GM12878 (cell line): ENCODE results near the gene SLC2A14. TPM values are rescaled to one million over a fixed set of nuclear protein-coding genes. Genes with fewer than 3 reads are reported as not detected.
"Not testable (repeated sequence)": the region's sequence is repeated elsewhere in the genome, so short reads cannot be mapped to it uniquely, and the experiment has no call there.

Experiments used
- ATAC-seq: fragments of 200-7000 bp; cut with Tn5 transposase; 3 replicates; pipeline ENCODE4 v1.9.1; 2020; ENCODE audit warnings: mild to moderate bottlenecking, moderate library complexity
- BruUV-seq: library from RNA; stranded (reverse); fragments of 400-500 nt; replicated peaks from 2 replicates; lab custom pipeline; 2021; lab: Mats Ljungman, UMichigan
- CTCF ChIA-PET: fragments of 300-600 bp; sonication (Branson Sonifier 250); formaldehyde crosslinking; extraction: SDS; loops from one replicate; lab custom pipeline; 2021; ENCODE audit warnings: inconsistent platforms; lab: Yijun Ruan, JAX
- POLR2A ChIA-PET: fragments of 350-600 bp; formaldehyde crosslinking; extraction: SDS; loops from one replicate; lab custom pipeline; 2021; ENCODE audit warnings: inconsistent platforms; lab: Charles Lee
- RAD21 ChIA-PET: fragments of 300-600 bp; sonication (Branson Sonifier 250); formaldehyde crosslinking; loops from one replicate; lab custom pipeline; 2023; ENCODE audit warnings: antibody characterized with exemption; ENCODE audit not compliant: unreplicated experiment; lab: Charles Lee
- SMC1A ChIA-PET: fragments of 300-600 bp; sonication (Branson Sonifier 250); formaldehyde crosslinking; loops from one replicate; lab custom pipeline; 2023; ENCODE audit not compliant: unreplicated experiment, uncharacterized antibody; lab: Charles Lee
- DNase-seq: peaks from one replicate; pipeline ENCODE4 v3.0.0-alpha.2; 2011; ENCODE audit warnings: low read depth, low spot score
- FAIRE-seq: peaks from 3 replicates; lab custom pipeline; 2011; peaks lifted over from hg19 to GRCh38; lab: Jason Lieb, UNC
- H2AFZ ChIP-seq: 2 replicates; pipeline ENCODE4 v1.6.0; 2011; ENCODE audit warnings: low read depth, low read length, control low read depth; ENCODE audit not compliant: control insufficient read depth
- H3K27ac ChIP-seq: 2 replicates; pipeline ENCODE4 v1.5.1; 2011; ENCODE audit warnings: control low read depth; ENCODE audit not compliant: control insufficient read depth, insufficient read depth
- H3K27me3 ChIP-seq, 2 experiments: replicated peaks in 1 of 2; 2 replicates each; pipeline versions ENCODE4 v1.6.0 to v1.6.1; 2011; ENCODE audit warnings: low read length in 1 of 2; ENCODE audit not compliant: control insufficient read depth in 2 of 2, insufficient read depth in 2 of 2
- H3K36me3 ChIP-seq, 2 experiments: 2 replicates each; pipeline ENCODE4 v1.5.1; 2011; ENCODE audit warnings: low read length in 1 of 2; ENCODE audit not compliant: control insufficient read depth in 2 of 2, insufficient read depth in 2 of 2
- H3K4me1 ChIP-seq: 2 replicates; pipeline ENCODE4 v1.6.1; 2011; ENCODE audit warnings: mild to moderate bottlenecking, low read length, moderate library complexity, mixed read lengths; ENCODE audit not compliant: control insufficient read depth, insufficient read depth
- H3K4me2 ChIP-seq: 2 replicates; pipeline ENCODE4 v1.6.0; 2011; ENCODE audit warnings: control low read depth; ENCODE audit not compliant: control insufficient read depth, insufficient read depth
- H3K4me3 ChIP-seq: fragments of 200-600 bp; sonication (generic); 2 replicates; pipeline ENCODE4 v1.5.1; 2016
- H3K79me2 ChIP-seq: 2 replicates; pipeline ENCODE4 v1.6.0; 2011; ENCODE audit warnings: low read length; ENCODE audit not compliant: control insufficient read depth, insufficient read depth
- H3K9ac ChIP-seq: 2 replicates; pipeline ENCODE4 v1.8.0; 2011; ENCODE audit warnings: low read length, control low read depth, mixed read lengths; ENCODE audit not compliant: control insufficient read depth, insufficient read depth
- H3K9me3 ChIP-seq: replicated peaks from 3 replicates; pipeline ENCODE4 v1.5.1; 2011; ENCODE audit warnings: mild to moderate bottlenecking, low read length; ENCODE audit not compliant: control insufficient read depth, insufficient read depth
- H4K20me1 ChIP-seq: 2 replicates; pipeline ENCODE4 v1.6.0; 2011; ENCODE audit not compliant: control insufficient read depth, insufficient read depth
- CTCF ChIP-seq, 3 experiments: IDR thresholded peaks in 2 of 3; conservative IDR thresholded peaks in 1 of 3; 2 replicates each; pipeline ENCODE4 v1.5.1; 2011; ENCODE audit warnings: low read depth in 3 of 3, low read length in 3 of 3, mild to moderate bottlenecking in 3 of 3, control low read depth in 2 of 3, moderate library complexity in 2 of 3, inconsistent platforms in 1 of 3, mixed read lengths in 1 of 3; ENCODE audit not compliant: control insufficient read depth in 2 of 3, insufficient read depth in 1 of 3; ENCODE audit errors: extremely low read depth in 1 of 3
- MLLT1 ChIP-seq: fragments of 450-650 bp; IDR thresholded peaks from 2 replicates; pipeline ENCODE4 v1.6.1; 2016; ENCODE audit warnings: mild to moderate bottlenecking
- SPI1 ChIP-seq: IDR thresholded peaks from 2 replicates; pipeline ENCODE4 v1.6.1; 2011; ENCODE audit warnings: low read depth, mild to moderate bottlenecking, low read length, moderate library complexity, borderline replicate concordance; ENCODE audit not compliant: insufficient read depth
- WGBS: methylation state at CpG from one replicate; pipeline ENCODE4 v1.1.6; 2016; ENCODE audit warnings: low lambda C conversion rate; ENCODE audit not compliant: insufficient replicate concordance, insufficient coverage; ENCODE audit errors: missing lambda C conversion rate; 5-methylcytosine and 5-hydroxymethylcytosine counted together
- in situ Hi-C: fragments of 300-500 bp; cut with MboI; formaldehyde crosslinking; loops from 9 replicates; pipeline ENCODE4 v1.14.3; 2018; ENCODE audit warnings: mixed read lengths
- intact Hi-C: fragments of 100-400 bp; cut with micrococcal nuclease; formaldehyde crosslinking; loops from one replicate; pipeline ENCODE4 v1.14.2; 2022; ENCODE audit not compliant: unreplicated experiment
- polyA plus RNA-seq, 11 experiments: library from polyadenylated mRNA; depleted of rRNA in 4 of 11; unstranded in 6 of 11; stranded (reverse) in 5 of 11; fragments of >200 nt; fragmentation: Nextera tagmentation in 4 of 11; fragmentation: Illumina TruSeq in 1 of 11; extraction: Ambion mirVana in 4 of 11; extraction: Trizol in 1 of 11; gene quantifications; 1 replicate in 1 of 11; 2 replicates in 10 of 11; pipeline versions ENCODE4 v1.2.1 to v1.2.3, GENCODE V29; 2011 to 2016; ENCODE audit warnings: inconsistent platforms in 2 of 11, missing spikeins in 2 of 11, low read depth in 1 of 11
- total RNA-seq, 4 experiments: library from RNA; depleted of rRNA in 3 of 4; stranded (reverse); fragments of >200 nt in 3 of 4; fragmentation: Illumina TruSeq in 1 of 4; extraction: Trizol in 1 of 4; gene quantifications; 2 replicates each; pipeline versions ENCODE4 v1.2.1 to v1.2.3, GENCODE V29; 2013 to 2021

SLC2A14 gene
- total and polyA plus RNA-seq, 10 of the 15 experiments (the other 5 are each of a cell fraction or from before 2014, with no cell fraction given), result 0.05 to 0.69 (median 0.19) TPM; not detected in 1

DNA sequence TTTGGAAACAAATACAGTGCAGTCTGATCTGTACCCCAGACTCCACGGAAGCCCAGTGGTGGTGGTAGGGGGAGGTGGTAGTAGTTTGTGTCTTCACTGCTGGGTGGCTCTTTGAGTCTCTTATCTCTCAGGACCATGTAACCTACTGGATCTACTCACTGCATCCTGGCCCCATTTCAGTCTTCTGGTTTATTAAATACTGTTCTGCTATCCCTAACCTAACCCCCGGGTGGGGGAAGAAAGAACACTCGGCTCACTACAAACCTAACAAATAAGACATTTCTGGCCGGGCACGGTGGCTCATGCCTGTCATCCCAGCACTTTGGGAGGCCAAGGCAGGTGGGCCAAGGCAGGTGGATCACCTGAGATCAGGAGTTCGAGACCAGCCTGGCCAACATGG lies 39.5 kb downstream of the SLC2A14 start:
- SMC1A ChIA-PET, result interaction anchor here (0.9 to 1.6 kb wide), 2 partner anchors 100 to 157 kb away, joined by 3 to 4 read pairs; no protein-coding TSS in a partner anchor
- H3K27me3 ChIP-seq, H3K9ac ChIP-seq, ATAC-seq, DNase-seq, RAD21 ChIA-PET, BruUV-seq, POLR2A ChIA-PET, H3K79me2 ChIP-seq, H3K36me3 ChIP-seq, in situ Hi-C loops, H3K4me3 ChIP-seq, intact Hi-C loops, H4K20me1 ChIP-seq, H3K27ac ChIP-seq, H3K4me1 ChIP-seq, H3K9me3 ChIP-seq, FAIRE-seq, H2AFZ ChIP-seq, H3K4me2 ChIP-seq: not testable (repeated sequence)
- CTCF ChIA-PET, result interaction anchor here (2.0 kb wide), 1 partner anchor 26 kb away, joined by 4 read pairs; no protein-coding TSS in a partner anchor
- WGBS, result 46% methylated on average over 6 of the region's 6 CpGs

GRCh38 chr12:7832059-7832696 lies 40.5 kb downstream of the SLC2A14 start:
- ATAC-seq (peak; percentile 91), DNase-seq (no peak), FAIRE-seq (no peak)
- intact Hi-C loops (no loop called here), in situ Hi-C loops (no loop called here)
- CTCF ChIA-PET, result interaction anchor here (0.9 to 1.7 kb wide), 2 partner anchors 101 to 246 kb away, joined by 3 to 10 read pairs; no protein-coding TSS in a partner anchor
- Histone ChIP-seq H3K79me2 (no peaks in the 10 kb centered on the region), H4K20me1 (no peaks in the 10 kb centered on the region), H3K27ac (no peak overlapping the region), H3K4me1 (no peaks in the 10 kb centered on the region), H3K36me3 (no peaks in the 10 kb centered on the region), H3K9ac (no peak overlapping the region), H3K27me3 (no peaks in the 10 kb centered on the region), H3K4me3 (no peak overlapping the region), H2AFZ (no peak overlapping the region), H3K9me3 (no peaks in the 10 kb centered on the region), H3K4me2 (no peak overlapping the region)
- BruUV-seq, result no TSS peak
- no peak for TF ChIP-seq MLLT1
- TF ChIP-seq CTCF (IDR thresholded peaks at IDR 0.05 in 2 of 3, conservative IDR thresholded peaks at IDR 0.05 in 1 of 3; ENCODE audit: control insufficient read depth in 2 of 3, extremely low read depth in 1 of 3, insufficient read depth in 1 of 3, low read depth in 3 of 3, low read length in 3 of 3), result peak; percentile 16 to 54 (median 47); a peak in 4 of 6 replicates
- peak; percentile 6; the same call in 1 of the 2 replicates for TF ChIP-seq SPI1
- RAD21 ChIA-PET, result interaction anchor here (0.6 to 1.3 kb wide), 2 partner anchors 75 to 246 kb away, joined by 3 to 6 read pairs; no protein-coding TSS in a partner anchor
- 53% methylated on average over 6 of the region's 6 CpGs for WGBS
- POLR2A ChIA-PET, result no interaction called here
- SMC1A ChIA-PET, result interaction anchor here (0.9 to 1.6 kb wide), 2 partner anchors 101 to 156 kb away, joined by 3 to 4 read pairs; no protein-coding TSS in a partner anchor

- H3K27ac ChIP-seq, FAIRE-seq, H2AFZ ChIP-seq, intact Hi-C loops, H3K27me3 ChIP-seq, BruUV-seq, H3K36me3 ChIP-seq, RAD21 ChIA-PET, H3K79me2 ChIP-seq, H3K4me1 ChIP-seq, H3K9ac ChIP-seq, ATAC-seq, SMC1A ChIA-PET, in situ Hi-C loops, H3K9me3 ChIP-seq, DNase-seq, H3K4me3 ChIP-seq, H4K20me1 ChIP-seq, POLR2A ChIA-PET, H3K4me2 ChIP-seq: not testable (repeated sequence)
- 59% methylated on average over 4 of the region's 4 CpGs for WGBS
- CTCF ChIA-PET, result interaction anchor here (1.0 kb wide), 1 partner anchor 204 kb away, joined by 3 read pairs; no protein-coding TSS in a partner anchor
Measured at GRCh38 chr12:7829737-7830136, 43.0 kb downstream of the SLC2A14 start.
